Thyroid gland (tissue), 4 donors: ENCODE results near the gene TMEM19. TPM values are rescaled to one million over a fixed set of nuclear protein-coding genes. Genes with fewer than 3 reads are reported as not detected.

ENCODE experiments used
- DNase-seq, 2 donors: peaks; one replicate each; pipeline ENCODE4 v3.0.0-alpha.2; 2019
- H3K27ac ChIP-seq, 3 donors: fragments of 200-600 bp; sonication (generic); 1 replicate in 2 of 3; 2 replicates in 1 of 3; pipeline ENCODE4 v1.5.1; 2016 to 2019; ENCODE audit warnings: mild to moderate bottlenecking in 1 of 3, moderate library complexity in 1 of 3
- H3K27me3 ChIP-seq: fragments of 200-600 bp; sonication (generic); one replicate; pipeline ENCODE4 v1.5.1; 2019
- H3K36me3 ChIP-seq, 2 donors: fragments of 200-600 bp; sonication (generic); one replicate each; pipeline ENCODE4 v1.5.1; 2016 to 2019
- H3K4me1 ChIP-seq, 2 donors: fragments of 200-600 bp; sonication (generic); one replicate each; pipeline ENCODE4 v1.5.1; 2017 to 2019
- H3K4me3 ChIP-seq, 3 donors: fragments of 200-600 bp; sonication (generic); replicated peaks in 1 of 3; 1 replicate in 2 of 3; 2 replicates in 1 of 3; pipeline ENCODE4 v1.5.1; 2016; ENCODE audit warnings: mild to moderate bottlenecking in 1 of 3
- H3K9me3 ChIP-seq: fragments of 200-600 bp; sonication (generic); one replicate; pipeline ENCODE4 v1.5.1; 2017
- CTCF ChIP-seq, 6 experiments: fragments of 200-600 bp in 3 of 6; fragments of 450-650 bp in 3 of 6; sonication (generic) in 3 of 6; IDR thresholded peaks; one replicate each; pipeline ENCODE4 v1.5.1; 2016 to 2019; ENCODE audit warnings: antibody characterized with exemption in 6 of 6, mild to moderate bottlenecking in 2 of 6, inconsistent platforms in 1 of 6, moderate library complexity in 1 of 6
- POLR2A ChIP-seq, 2 donors: fragments of 450-650 bp; IDR thresholded peaks; one replicate each; pipeline ENCODE4 v1.6.1; 2017; ENCODE audit warnings: antibody characterized with exemption in 2 of 2, mild to moderate bottlenecking in 2 of 2, moderate library complexity in 1 of 2
- WGBS, 2 donors: methylation state at CpG; one replicate each; pipeline ENCODE4 v1.1.5; 2017; 5-methylcytosine and 5-hydroxymethylcytosine counted together
- intact Hi-C: fragments of 100-400 bp; cut with DNase I; formaldehyde crosslinking; loops from one replicate; pipeline ENCODE4 v1.15.1; 2023
- total RNA-seq, 4 donors: library from RNA; depleted of rRNA; stranded (reverse); fragments of >200 nt; gene quantifications; one replicate each; pipeline ENCODE4 v1.2.3, GENCODE V29; 2016

TMEM19 gene
- total RNA-seq, 4 donors from 2014 or later, result 29.3 to 50.0 (median 47.4) TPM

GRCh38 chr12:71663561-71664410, 22.1 kb upstream of the TMEM19 start, which contains the start of the genes THAP2 and ZFC3H1:
THAP2 (plus strand) TSS chr12:71664301; CDS start chr12:71664510, 209 bp downstream.
ZFC3H1 (minus strand) TSS chr12:71663848; CDS start chr12:71663610, 238 bp downstream.
- H3K36me3 ChIP-seq, result peaks cover 6 to 9% of the 10 kb centered on the region in 2 donors
- peaks cover 18 to 24% of the 10 kb centered on the region in 2 donors for H3K4me1 ChIP-seq
- WGBS, 2 donors, result 1% methylated on average over 54 to 57 of the region's 57 CpGs
- intact Hi-C loops, result loop anchor here (10.0 kb wide), 1 partner anchor 91 kb away; the partner anchor contains the start of gene RAB21
- no peaks in the 10 kb centered on the region for H3K9me3 ChIP-seq
- no peaks in the 10 kb centered on the region for H3K27me3 ChIP-seq
- H3K27ac ChIP-seq, result peak within 1 kb of the TSS; percentile 85 to 96 (median 94)
- peak within 1 kb of the TSS; percentile 61 to 99 (median 79) for H3K4me3 ChIP-seq
- TF ChIP-seq CTCF (IDR thresholded peaks at IDR 0.05) (peak in 2 of 6 experiments; percentile 10 to 17), POLR2A (IDR thresholded peaks at IDR 0.05) (peak; percentile 71 to 95)
- DNase-seq, result peak; percentile 93 to 94

GRCh38 chr12:71664411-71665089, 21.3 kb upstream of the TMEM19 start:
- WGBS, 2 donors, result 1% methylated on average over 19 to 20 of the region's 20 CpGs
- intact Hi-C loops, result loop anchor here (10.0 kb wide), 1 partner anchor 90 kb away; the partner anchor contains the start of gene RAB21

GRCh38 chr12:71665090-71665463, 20.8 kb upstream of the TMEM19 start:
- intact Hi-C loops, result loop anchor here (10.0 kb wide), 1 partner anchor 90 kb away; the partner anchor contains the start of gene RAB21
- WGBS, 2 donors, result 9 to 10% methylated on average over 4 of the region's 4 CpGs
- peak overlapping the region in 1 of 3 donors; percentile 79 for H3K4me3 ChIP-seq

More at GRCh38 chr12:71664411-71665089, 21.3 kb upstream of the TMEM19 start:
- no peak for DNase-seq
- peaks cover 2% of the 10 kb centered on the region in 2 donors for H3K36me3 ChIP-seq
- H3K27me3 ChIP-seq, result no peaks in the 10 kb centered on the region
- H3K27ac ChIP-seq, result peak overlapping the region; percentile 85 to 96 (median 94)
- no peaks in the 10 kb centered on the region for H3K9me3 ChIP-seq
- H3K4me3 ChIP-seq, result peak overlapping the region; percentile 18 to 99 (median 79)
- TF ChIP-seq POLR2A (IDR thresholded peaks at IDR 0.05), result no peak
- no peak for TF ChIP-seq CTCF (IDR thresholded peaks at IDR 0.05)
- peaks cover 18 to 24% of the 10 kb centered on the region in 2 donors for H3K4me1 ChIP-seq

GRCh38 chr12:71666259-71666658, 19.6 kb upstream of the TMEM19 start:
- no peaks in the 10 kb centered on the region for H3K9me3 ChIP-seq
- H3K27me3 ChIP-seq, result no peaks in the 10 kb centered on the region
- H3K27ac ChIP-seq, result no peak overlapping the region
- TF ChIP-seq POLR2A (IDR thresholded peaks at IDR 0.05), result no peak
- TF ChIP-seq CTCF (IDR thresholded peaks at IDR 0.05), result no peak
- no peak overlapping the region for H3K4me3 ChIP-seq
- intact Hi-C loops, result loop anchor here (10.0 kb wide), 1 partner anchor 89 kb away; the partner anchor contains the start of gene RAB21
- WGBS, 2 donors, result 97% methylated on average over 5 of the region's 5 CpGs
- no peak for DNase-seq
- peaks cover 7 to 17% of the 10 kb centered on the region in 2 donors for H3K4me1 ChIP-seq
- H3K36me3 ChIP-seq, result no peaks in the 10 kb centered on the region

More at GRCh38 chr12:71665090-71665463, 20.8 kb upstream of the TMEM19 start:
- TF ChIP-seq POLR2A (IDR thresholded peaks at IDR 0.05) (no peak), CTCF (IDR thresholded peaks at IDR 0.05) (no peak)
- H3K27me3 ChIP-seq, result no peaks in the 10 kb centered on the region
- DNase-seq, result no peak
- no peaks in the 10 kb centered on the region for H3K9me3 ChIP-seq
- H3K4me1 ChIP-seq, result peaks cover 16 to 24% of the 10 kb centered on the region in 2 donors
- peak overlapping the region; percentile 85 to 96 (median 94) for H3K27ac ChIP-seq
- H3K36me3 ChIP-seq, result no peaks in the 10 kb centered on the region
